Gastroesophageal sphincter (tissue), 3 donors: ENCODE results near the gene HTN3.

Experiments
- CTCF ChIP-seq, 4 experiments: fragments of 200-600 bp in 2 of 4; fragments of 450-650 bp in 2 of 4; sonication (generic) in 1 of 4; IDR thresholded peaks; one replicate each; pipeline ENCODE4 v1.5.1; 2017 to 2019; ENCODE audit warnings: antibody characterized with exemption in 4 of 4, mild to moderate bottlenecking in 2 of 4, moderate library complexity in 2 of 4
- EP300 ChIP-seq: sonication (generic); formaldehyde crosslinking; IDR thresholded peaks from one replicate; pipeline ENCODE4 v1.6.1; 2017; ENCODE audit warnings: antibody characterized with exemption, mild to moderate bottlenecking
- POLR2A ChIP-seq, 2 donors: fragments of 450-650 bp; IDR thresholded peaks; one replicate each; pipeline ENCODE4 v1.6.1; 2017; ENCODE audit warnings: antibody characterized with exemption in 2 of 2, mild to moderate bottlenecking in 2 of 2, moderate library complexity in 1 of 2
- POLR2AphosphoS5 ChIP-seq: sonication (generic); formaldehyde crosslinking; IDR thresholded peaks from one replicate; pipeline ENCODE4 v1.6.1; 2017; ENCODE audit warnings: antibody characterized with exemption

GRCh38 chr4:70062000-70062399, 33.7 kb downstream of the HTN3 start:
- TF ChIP-seq CTCF (IDR thresholded peaks at IDR 0.05) (no peak), POLR2AphosphoS5 (no peak), POLR2A (IDR thresholded peaks at IDR 0.05) (no peak), EP300 (no peak)
